Ectodermal cell (in vitro differentiated cells): Measurements from ENCODE around the gene SF3B5.
"Not testable (repeated sequence)": the region's sequence is repeated elsewhere in the genome, so short reads cannot be mapped to it uniquely, and the experiment has no call there.

ENCODE experiments used
- H3K27ac ChIP-seq: 2 replicates; pipeline ENCODE4 v1.7.0; 2013; ENCODE audit warnings: mild to moderate bottlenecking, low read depth, low read length; ENCODE audit not compliant: insufficient read depth, poor library complexity, severe bottlenecking
- H3K27me3 ChIP-seq: 2 replicates; pipeline ENCODE4 v1.7.0; 2013; ENCODE audit warnings: mild to moderate bottlenecking, low read length; ENCODE audit not compliant: insufficient read depth, control insufficient read depth, poor library complexity, severe bottlenecking
- H3K36me3 ChIP-seq: one replicate; pipeline ENCODE4 v1.7.0; 2013; ENCODE audit warnings: low read length; ENCODE audit not compliant: control insufficient read depth, insufficient read depth
- H3K4me1 ChIP-seq: one replicate; pipeline ENCODE4 v1.7.0; 2013; ENCODE audit warnings: low read length; ENCODE audit not compliant: control insufficient read depth, insufficient read depth
- H3K4me3 ChIP-seq: 2 replicates; pipeline ENCODE4 v1.7.0; 2013; ENCODE audit warnings: low read depth, low read length, control low read depth; ENCODE audit not compliant: insufficient read depth
- H3K9me3 ChIP-seq: 2 replicates; pipeline ENCODE4 v1.7.0; 2013; ENCODE audit warnings: mild to moderate bottlenecking, low read length, moderate library complexity; ENCODE audit not compliant: control insufficient read depth
- WGBS, 2 experiments: methylation state at CpG; one replicate each; pipeline ENCODE4 v1.1.7; 2013; ENCODE audit warnings: missing lambda C conversion rate in 2 of 2; 5-methylcytosine and 5-hydroxymethylcytosine counted together

Gene SF3B5

GRCh38 chr6:144133225-144133821 lies 38.0 kb upstream of the SF3B5 start:
- Histone ChIP-seq H3K27me3 (no peaks in the 10 kb centered on the region), H3K4me3 (no peak overlapping the region)
- 92 to 94% methylated on average over 5 of the region's 5 CpGs for WGBS, 2 experiments

DNA sequence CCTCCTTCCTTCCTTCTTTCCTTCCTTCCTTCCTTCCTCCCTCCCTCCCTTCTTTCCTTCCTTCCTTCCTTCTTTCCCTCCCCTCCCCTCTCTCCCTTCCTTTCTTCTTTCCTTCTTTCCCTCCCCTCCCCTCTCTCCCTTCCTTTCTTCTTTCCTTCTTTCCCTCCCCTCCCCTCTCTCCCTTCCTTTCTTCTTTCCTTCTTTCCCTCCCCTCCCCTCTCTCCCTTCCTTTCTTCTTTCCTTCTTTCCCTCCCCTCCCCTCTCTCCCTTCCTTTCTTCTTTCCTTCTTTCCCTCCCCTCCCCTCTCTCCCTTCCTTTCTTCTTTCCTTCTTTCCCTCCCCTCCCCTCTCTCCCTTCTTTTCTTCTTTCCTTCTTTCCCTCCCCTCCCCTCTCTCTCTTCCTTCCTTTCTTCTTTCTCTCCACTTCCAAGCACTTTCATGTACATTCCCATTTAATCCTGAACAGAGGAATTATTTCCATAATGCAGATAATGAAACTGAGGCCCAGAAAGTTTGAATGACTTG lies 36.9 kb upstream of the SF3B5 start:
- not testable (repeated sequence) for H3K36me3 ChIP-seq, H3K9me3 ChIP-seq, H3K4me3 ChIP-seq, H3K4me1 ChIP-seq, H3K27me3 ChIP-seq, H3K27ac ChIP-seq

More at GRCh38 chr6:144133225-144133821, 38.0 kb upstream of the SF3B5 start:
- Histone ChIP-seq H3K9me3 (no peaks in the 10 kb centered on the region), H3K4me1 (no peaks in the 10 kb centered on the region), H3K36me3 (no peaks in the 10 kb centered on the region), H3K27ac (no peak overlapping the region)

DNA sequence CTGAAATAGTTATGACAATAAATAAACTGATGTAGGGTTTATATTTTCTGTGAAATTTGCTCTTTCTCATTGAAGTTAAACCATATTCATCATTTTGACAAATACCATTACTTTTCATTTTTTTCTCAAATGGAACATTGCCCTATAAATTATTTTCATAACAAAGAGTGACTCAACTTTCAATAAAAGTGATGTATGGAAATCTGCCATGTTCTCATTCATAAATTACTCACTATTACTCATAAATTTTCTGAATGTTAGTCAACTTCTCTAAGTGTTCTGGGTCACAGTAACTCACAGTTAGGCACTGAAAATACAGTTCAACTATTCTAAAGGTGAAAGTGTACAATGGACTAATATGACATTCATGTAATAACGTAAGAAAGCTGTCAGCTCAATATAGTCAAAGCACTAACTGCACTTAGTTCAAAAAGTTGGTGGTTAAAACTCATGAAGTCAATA lies 35.9 kb upstream of the SF3B5 start:
- H3K4me3 ChIP-seq: no peak overlapping the region
- WGBS, 2 experiments: 100% methylated on average over 1 of the region's 1 CpG; no CpG with 5 or more reads in 1 of the 2 experiments

DNA sequence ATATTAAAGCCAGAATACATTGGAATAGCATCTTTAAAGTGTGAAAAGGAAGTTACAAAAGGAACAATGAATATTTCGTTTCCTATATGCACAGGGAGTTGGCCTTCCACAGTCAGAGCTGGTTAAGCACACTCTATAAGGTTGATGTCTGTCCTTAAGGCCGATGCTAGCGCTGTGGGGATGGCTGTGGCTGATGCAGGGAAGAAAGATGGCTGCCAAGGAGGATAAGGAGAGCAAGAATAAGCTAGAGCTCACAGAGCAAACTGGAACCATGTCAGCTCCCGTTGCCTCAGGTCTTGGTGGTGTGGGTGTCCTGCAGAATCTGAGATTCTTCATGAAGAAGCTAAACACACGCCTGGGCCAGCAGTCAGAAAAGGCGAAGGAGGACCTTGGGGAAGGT lies 34.1 kb upstream of the SF3B5 start:
- H3K27me3 ChIP-seq: no peaks in the 10 kb centered on the region
- no peaks in the 10 kb centered on the region for H3K4me1 ChIP-seq
- no peak overlapping the region for H3K27ac ChIP-seq
- H3K4me3 ChIP-seq: no peak overlapping the region
- no peaks in the 10 kb centered on the region for H3K9me3 ChIP-seq
- WGBS, 2 experiments: 90 to 93% methylated on average over 6 of the region's 6 CpGs
- H3K36me3 ChIP-seq: no peaks in the 10 kb centered on the region

More for the DNA sequence above, 35.9 kb upstream of the SF3B5 start:
- no peaks in the 10 kb centered on the region for H3K27me3 ChIP-seq
- no peaks in the 10 kb centered on the region for H3K9me3 ChIP-seq
- H3K27ac ChIP-seq: no peak overlapping the region
- H3K4me1 ChIP-seq: no peaks in the 10 kb centered on the region
- no peaks in the 10 kb centered on the region for H3K36me3 ChIP-seq

DNA sequence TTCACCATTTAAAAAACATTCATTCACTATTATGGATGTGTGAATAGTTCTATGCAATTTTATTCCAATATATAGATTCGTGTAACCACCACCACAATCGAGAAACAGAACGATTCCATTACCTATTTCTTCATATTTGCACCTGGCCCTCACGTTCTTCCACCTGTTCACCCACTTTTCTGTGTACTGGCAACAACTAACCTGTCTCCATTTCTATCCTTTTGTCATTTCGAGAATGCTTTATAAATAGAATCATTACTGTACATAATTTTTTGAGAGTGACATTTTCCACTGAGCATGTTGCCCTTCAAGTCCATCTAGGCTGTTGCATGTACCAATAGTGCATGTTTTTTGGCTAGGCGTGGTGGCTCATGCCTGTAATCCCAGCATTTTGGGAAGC lies 31.7 kb upstream of the SF3B5 start:
- H3K4me3 ChIP-seq: no peak overlapping the region
- H3K36me3 ChIP-seq: no peaks in the 10 kb centered on the region
- 83 to 89% methylated on average over 6 of the region's 6 CpGs for WGBS, 2 experiments
- H3K9me3 ChIP-seq: no peaks in the 10 kb centered on the region
- H3K27ac ChIP-seq: no peak overlapping the region
- no peaks in the 10 kb centered on the region for H3K4me1 ChIP-seq
- no peaks in the 10 kb centered on the region for H3K27me3 ChIP-seq

DNA sequence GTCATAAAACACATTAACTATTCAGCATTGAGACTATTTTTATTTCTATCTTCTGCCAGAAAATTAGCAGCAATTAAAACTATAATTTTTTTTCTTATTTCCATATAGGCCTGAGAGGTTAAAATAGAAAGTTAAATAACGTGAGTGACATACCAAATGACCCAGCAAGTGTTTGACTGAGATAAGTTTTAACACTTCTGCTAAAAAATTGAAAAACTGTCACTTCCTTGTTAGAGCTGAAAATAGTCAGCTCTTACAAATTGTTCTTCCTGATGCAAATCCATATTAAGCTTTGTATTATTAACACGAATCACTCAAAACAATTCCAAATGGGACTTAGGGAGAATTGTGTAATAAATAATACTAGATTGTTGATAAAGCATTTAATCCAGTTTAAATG lies 28.5 kb upstream of the SF3B5 start:
- H3K27ac ChIP-seq: no peak overlapping the region
- WGBS, 2 experiments: 88 to 100% methylated on average over 1 of the region's 2 CpGs
- no peak overlapping the region for H3K4me3 ChIP-seq
- H3K9me3 ChIP-seq: no peaks in the 10 kb centered on the region
- H3K27me3 ChIP-seq: no peaks in the 10 kb centered on the region
- H3K4me1 ChIP-seq: no peaks in the 10 kb centered on the region
- H3K36me3 ChIP-seq: no peaks in the 10 kb centered on the region

- no peak overlapping the region for H3K27ac ChIP-seq
- H3K36me3 ChIP-seq: no peaks in the 10 kb centered on the region
- H3K4me3 ChIP-seq: no peak overlapping the region
- H3K9me3 ChIP-seq: no peaks in the 10 kb centered on the region
- WGBS, 2 experiments: 87 to 90% methylated on average over 2 of the region's 2 CpGs
- H3K27me3 ChIP-seq: no peaks in the 10 kb centered on the region
- no peaks in the 10 kb centered on the region for H3K4me1 ChIP-seq
Observed at GRCh38 chr6:144123421-144123820, 28.0 kb upstream of the SF3B5 start.

GRCh38 chr6:144122861-144123260 lies 27.5 kb upstream of the SF3B5 start:
- Histone ChIP-seq H3K27me3 (no peaks in the 10 kb centered on the region), H3K4me1 (no peaks in the 10 kb centered on the region), H3K27ac (no peak overlapping the region), H3K4me3 (no peak overlapping the region), H3K36me3 (no peaks in the 10 kb centered on the region), H3K9me3 (no peaks in the 10 kb centered on the region)

GRCh38 chr6:144119376-144119775 lies 24.0 kb upstream of the SF3B5 start:
- WGBS, 2 experiments: 94 to 96% methylated on average over 5 of the region's 5 CpGs

DNA sequence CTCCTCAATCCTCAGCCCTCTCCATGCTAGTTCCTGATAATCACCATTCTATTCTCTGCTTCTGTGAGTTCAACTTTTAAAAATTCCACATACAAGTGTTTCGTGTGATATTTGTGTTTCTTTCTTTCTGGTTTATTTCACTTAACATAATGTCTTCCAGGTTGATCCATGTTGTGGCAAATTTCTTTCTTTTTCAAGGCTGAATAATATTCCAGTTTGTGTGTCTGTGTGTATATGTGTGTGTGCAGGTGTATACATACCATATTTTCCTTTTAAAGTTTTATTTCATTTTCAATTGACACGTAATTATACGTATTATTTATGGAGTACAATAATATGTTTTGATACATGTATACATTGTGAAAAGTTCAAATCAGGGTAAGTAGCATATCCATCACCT lies 19.8 kb upstream of the SF3B5 start:
- 100% methylated on average over 1 of the region's 3 CpGs; no CpG with 5 or more reads in 1 of the 2 experiments for WGBS, 2 experiments
- no peak overlapping the region for H3K27ac ChIP-seq
- H3K9me3 ChIP-seq: no peaks in the 10 kb centered on the region
- no peak overlapping the region for H3K4me3 ChIP-seq
- no peaks in the 10 kb centered on the region for H3K27me3 ChIP-seq
- no peaks in the 10 kb centered on the region for H3K4me1 ChIP-seq
- H3K36me3 ChIP-seq: no peaks in the 10 kb centered on the region

More at GRCh38 chr6:144119376-144119775, 24.0 kb upstream of the SF3B5 start:
- Histone ChIP-seq H3K4me3 (no peak overlapping the region), H3K36me3 (no peaks in the 10 kb centered on the region), H3K27ac (no peak overlapping the region), H3K4me1 (no peaks in the 10 kb centered on the region), H3K27me3 (no peaks in the 10 kb centered on the region), H3K9me3 (no peaks in the 10 kb centered on the region)
